Stimulated activated CD4-positive, alpha-beta T cell treated with anti-CD3 and anti-CD28 coated beads, TNF-alpha, amount 100 ng/mL, for 1 hour (primary cell): ENCODE measurements around the gene GBGT1.
A peak's percentile ranks its signal among the peaks of the same experiment; 100 is the strongest.

Experiments used
- DNase-seq, 3 donors: peaks; one replicate each; pipeline ENCODE4 v3.0.0-alpha.2; 2020; ENCODE audit warnings: low read depth in 3 of 3, low spot score in 1 of 3

GBGT1 gene

GRCh38 chr9:133165452-133165730 lies 1.7 kb upstream of the GBGT1 start:
- DNase-seq, result no peak

- no peak for DNase-seq
These were observed 477 bp upstream of the GBGT1 start for GRCh38 chr9:133164191-133164590.

GRCh38 chr9:133162861-133163503 lies 732 bp downstream of the GBGT1 start:
- no peak for DNase-seq

- DNase-seq, result no peak
These were observed 2.2 kb downstream of the GBGT1 start for GRCh38 chr9:133161547-133161950.

- no peak for DNase-seq
These were observed 2.8 kb downstream of the GBGT1 start for GRCh38 chr9:133160742-133161546.

GRCh38 chr9:133158695-133159094 lies 5.0 kb downstream of the GBGT1 start:
- no peak for DNase-seq

GRCh38 chr9:133155156-133155555 lies 8.6 kb downstream of the GBGT1 start:
- DNase-seq, result no peak

GRCh38 chr9:133154097-133154989 lies 9.4 kb downstream of the GBGT1 start:
- no peak for DNase-seq

GRCh38 chr9:133153227-133154096 lies 10.3 kb downstream of the GBGT1 start:
- no peak for DNase-seq

GRCh38 chr9:133151601-133152525 lies 11.9 kb downstream of the GBGT1 start:
- no peak for DNase-seq

- no peak for DNase-seq
These were observed 12.7 kb downstream of the GBGT1 start for GRCh38 chr9:133151041-133151440.

- DNase-seq, result peak in 2 of 3 donors; percentile 59 to 71
These were observed 14.3 kb downstream of the GBGT1 start for GRCh38 chr9:133149130-133150015.

GRCh38 chr9:133148199-133149129 lies 15.2 kb downstream of the GBGT1 start:
- no peak for DNase-seq

- peak; percentile 66 to 81 (median 71) for DNase-seq
These were observed 16.1 kb downstream of the GBGT1 start for GRCh38 chr9:133147412-133148198.

GRCh38 chr9:133146746-133147411 lies 16.8 kb downstream of the GBGT1 start:
- no peak for DNase-seq
